OCI-LY1 (cell line): ENCODE measurements around the gene RCN1.

ENCODE experiments used
- H2AFZ ChIP-seq: fragments of 200-600 bp; sonication (generic), shearing (Covaris generic); 2 replicates; pipeline ENCODE4 v1.6.0; 2014; ENCODE audit warnings: antibody characterized with exemption, mild to moderate bottlenecking, low read length
- H3F3A ChIP-seq: fragments of 200-600 bp; sonication (generic), shearing (Covaris generic); 2 replicates; pipeline ENCODE4 v1.6.0; 2014; ENCODE audit warnings: mild to moderate bottlenecking, antibody characterized with exemption, low read length, moderate library complexity; ENCODE audit not compliant: insufficient read depth
- H3K27ac ChIP-seq: fragments of 200-600 bp; sonication (generic); 2 replicates; pipeline ENCODE4 v1.5.1; 2014; ENCODE audit warnings: low read length, mixed run types, mild to moderate bottlenecking, low read depth; ENCODE audit not compliant: poor library complexity, severe bottlenecking
- H3K27me3 ChIP-seq: fragments of 200-600 bp; sonication (generic); 2 replicates; pipeline ENCODE4 v1.6.0; 2014; ENCODE audit warnings: antibody characterized with exemption, mild to moderate bottlenecking, low read length, moderate library complexity; ENCODE audit not compliant: insufficient read depth
- H3K36me3 ChIP-seq: fragments of 200-600 bp; sonication (generic); 2 replicates; pipeline ENCODE4 v1.6.1; 2014; ENCODE audit warnings: mild to moderate bottlenecking, antibody characterized with exemption, low read length, moderate library complexity, mixed read lengths; ENCODE audit not compliant: insufficient read depth
- H3K4me1 ChIP-seq: fragments of 200-600 bp; sonication (generic); 2 replicates; pipeline ENCODE4 v1.5.1; 2014; ENCODE audit warnings: mild to moderate bottlenecking, low read length, moderate library complexity; ENCODE audit not compliant: insufficient read depth, severe bottlenecking
- H3K4me2 ChIP-seq: fragments of 200-600 bp; sonication (generic), shearing (Covaris generic); 2 replicates; pipeline ENCODE4 v1.6.1; 2014; ENCODE audit warnings: low read length
- H3K4me3 ChIP-seq: fragments of 200-600 bp; sonication (generic); 2 replicates; pipeline ENCODE4 v1.5.1; 2014; ENCODE audit warnings: low read length, low read depth, mild to moderate bottlenecking, mixed read lengths; ENCODE audit not compliant: poor library complexity, severe bottlenecking
- H3K79me2 ChIP-seq: fragments of 200-600 bp; shearing (Covaris generic); 2 replicates; pipeline ENCODE4 v1.6.1; 2016; ENCODE audit warnings: mixed run types, low read length, mixed read lengths; ENCODE audit not compliant: insufficient read depth
- H3K9ac ChIP-seq: fragments of 200-600 bp; sonication (generic), shearing (Covaris generic); 2 replicates; pipeline ENCODE4 v1.6.1; 2014; ENCODE audit warnings: mild to moderate bottlenecking, low read length, mixed read lengths
- H3K9me2 ChIP-seq: fragments of 200-600 bp; sonication (generic), shearing (Covaris generic); 2 replicates; pipeline ENCODE4 v1.6.1; 2014; ENCODE audit warnings: low read depth, mild to moderate bottlenecking, low read length, mixed read lengths
- H3K9me3 ChIP-seq: fragments of 200-600 bp; shearing (Covaris generic); 2 replicates; pipeline ENCODE4 v1.6.1; 2014; ENCODE audit warnings: low read length, mixed read lengths
- H4K20me1 ChIP-seq: fragments of 200-600 bp; sonication (generic), shearing (Covaris generic); 2 replicates; pipeline ENCODE4 v1.6.0; 2016; ENCODE audit warnings: mild to moderate bottlenecking, low read length; ENCODE audit not compliant: insufficient read depth
- EZH2 ChIP-seq: fragments of 200-600 bp; sonication (generic), shearing (Covaris generic); IDR thresholded peaks from 2 replicates; pipeline ENCODE4 v1.8.0; 2017; ENCODE audit warnings: borderline replicate concordance, mixed run types, mild to moderate bottlenecking, antibody characterized with exemption, low read length, moderate library complexity, mixed read lengths
- TF ChIP-seq, protein P1 (sequence below): fragments of 200-600 bp; sonication (generic), shearing (Covaris generic); IDR thresholded peaks from 2 replicates; pipeline ENCODE4 v1.5.1; 2017; ENCODE audit warnings: mild to moderate bottlenecking, antibody characterized with exemption, low read length, moderate library complexity, mixed read lengths

Gene RCN1

GRCh38 chr11:32087597-32087996 lies 3.3 kb upstream of the RCN1 start:
- Histone ChIP-seq H3K4me1 (no peaks in the 10 kb centered on the region), H3K9me2 (no peaks in the 10 kb centered on the region), H3K27ac (no peak overlapping the region), H3K36me3 (no peaks in the 10 kb centered on the region), H3K4me2 (no peak overlapping the region), H3K79me2 (no peaks in the 10 kb centered on the region), H3F3A (no peaks in the 10 kb centered on the region), H4K20me1 (no peaks in the 10 kb centered on the region), H2AFZ (no peak overlapping the region), H3K9me3 (no peaks in the 10 kb centered on the region), H3K4me3 (no peak overlapping the region), H3K27me3 (no peaks in the 10 kb centered on the region), H3K9ac (no peak overlapping the region)
- no peak for TF ChIP-seq EZH2
- TF ChIP-seq, protein P1, sequence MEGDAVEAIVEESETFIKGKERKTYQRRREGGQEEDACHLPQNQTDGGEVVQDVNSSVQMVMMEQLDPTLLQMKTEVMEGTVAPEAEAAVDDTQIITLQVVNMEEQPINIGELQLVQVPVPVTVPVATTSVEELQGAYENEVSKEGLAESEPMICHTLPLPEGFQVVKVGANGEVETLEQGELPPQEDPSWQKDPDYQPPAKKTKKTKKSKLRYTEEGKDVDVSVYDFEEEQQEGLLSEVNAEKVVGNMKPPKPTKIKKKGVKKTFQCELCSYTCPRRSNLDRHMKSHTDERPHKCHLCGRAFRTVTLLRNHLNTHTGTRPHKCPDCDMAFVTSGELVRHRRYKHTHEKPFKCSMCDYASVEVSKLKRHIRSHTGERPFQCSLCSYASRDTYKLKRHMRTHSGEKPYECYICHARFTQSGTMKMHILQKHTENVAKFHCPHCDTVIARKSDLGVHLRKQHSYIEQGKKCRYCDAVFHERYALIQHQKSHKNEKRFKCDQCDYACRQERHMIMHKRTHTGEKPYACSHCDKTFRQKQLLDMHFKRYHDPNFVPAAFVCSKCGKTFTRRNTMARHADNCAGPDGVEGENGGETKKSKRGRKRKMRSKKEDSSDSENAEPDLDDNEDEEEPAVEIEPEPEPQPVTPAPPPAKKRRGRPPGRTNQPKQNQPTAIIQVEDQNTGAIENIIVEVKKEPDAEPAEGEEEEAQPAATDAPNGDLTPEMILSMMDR = no peak

DNA sequence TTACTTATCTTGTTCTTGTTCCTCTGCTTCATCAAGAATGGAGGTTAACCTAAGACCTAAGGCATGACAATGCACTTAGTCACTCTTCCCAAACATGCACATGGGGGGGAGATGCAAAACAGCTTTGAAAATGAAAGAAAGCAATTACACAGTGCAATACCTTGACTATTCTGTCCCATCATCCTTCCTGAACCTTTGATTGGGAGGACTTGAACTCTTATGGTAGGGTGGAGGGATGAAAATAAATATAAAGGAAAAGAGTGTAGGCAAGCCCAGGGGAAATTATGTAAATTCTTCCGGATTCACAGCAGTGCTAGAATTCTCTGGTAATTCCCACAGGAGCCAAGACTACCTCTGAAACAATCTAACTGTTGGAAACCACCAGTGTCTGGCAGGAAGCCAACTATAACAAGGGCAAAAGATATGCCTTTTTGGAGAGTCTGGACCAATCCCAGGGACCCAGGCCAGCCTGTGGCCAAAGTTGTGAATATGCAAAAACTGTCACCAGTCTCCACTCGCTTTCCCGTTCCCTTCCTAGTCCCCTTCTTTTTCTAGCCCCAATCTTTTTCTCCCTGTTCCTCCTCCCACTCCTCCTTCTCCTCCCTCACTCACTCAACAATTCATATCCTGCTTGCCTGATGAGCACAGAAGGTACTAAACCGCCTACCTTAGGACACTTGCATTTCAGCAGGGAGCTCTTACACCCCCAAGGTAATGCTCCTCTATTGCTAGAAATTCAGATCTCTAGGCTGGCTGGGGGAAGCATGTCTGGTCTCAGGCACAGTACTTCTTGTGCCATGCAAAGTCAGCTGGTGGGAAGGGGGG lies 2.5 kb upstream of the RCN1 start:
- no peak overlapping the region for H2AFZ ChIP-seq
- TF ChIP-seq EZH2 = no peak
- TF ChIP-seq, protein P1 = no peak
- H3K9ac ChIP-seq = no peak overlapping the region

DNA sequence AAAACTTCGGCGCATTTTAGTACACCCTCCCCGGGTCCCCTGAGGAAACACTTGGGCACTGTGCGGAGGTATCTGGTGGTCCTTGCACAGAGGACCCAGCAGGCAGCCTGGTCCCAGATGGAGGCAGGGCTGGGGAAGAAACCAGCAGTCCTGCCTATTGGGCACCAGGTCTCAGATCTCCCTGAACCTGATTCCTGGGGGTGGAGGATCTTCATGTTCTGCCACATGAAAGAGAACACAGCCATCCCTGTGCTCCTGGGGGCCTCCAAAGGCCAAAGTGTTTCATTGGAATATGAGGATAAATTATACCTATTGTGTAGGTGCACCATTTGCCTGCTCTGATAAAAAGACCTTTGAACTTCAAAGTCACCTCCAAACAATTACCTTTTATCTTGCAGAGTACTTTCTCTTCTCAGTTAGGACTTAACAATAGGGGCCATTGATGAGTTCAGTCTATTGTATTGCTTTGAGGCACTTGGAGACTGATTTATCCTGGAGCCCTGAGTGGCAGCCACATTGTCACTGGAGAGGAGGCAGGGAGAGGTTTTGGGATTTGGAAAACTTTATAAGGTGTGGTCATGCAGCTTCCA lies 1.8 kb downstream of the RCN1 start:
- TF ChIP-seq EZH2 = no peak
- TF ChIP-seq, protein P1 = no peak
- Histone ChIP-seq H3K36me3 (no peaks in the 10 kb centered on the region), H3K27me3 (no peaks in the 10 kb centered on the region), H3K79me2 (no peaks in the 10 kb centered on the region), H4K20me1 (no peaks in the 10 kb centered on the region), H3K4me1 (no peaks in the 10 kb centered on the region), H2AFZ (no peak overlapping the region), H3K9me3 (no peaks in the 10 kb centered on the region), H3K4me2 (no peak overlapping the region), H3F3A (no peaks in the 10 kb centered on the region), H3K4me3 (no peak overlapping the region), H3K27ac (no peak overlapping the region), H3K9me2 (no peaks in the 10 kb centered on the region), H3K9ac (no peak overlapping the region)

More for the DNA sequence above, 2.5 kb upstream of the RCN1 start:
- no peak overlapping the region for H3K4me3 ChIP-seq
- H3F3A ChIP-seq = no peaks in the 10 kb centered on the region
- no peaks in the 10 kb centered on the region for H3K79me2 ChIP-seq
- no peaks in the 10 kb centered on the region for H4K20me1 ChIP-seq
- no peak overlapping the region for H3K27ac ChIP-seq
- no peaks in the 10 kb centered on the region for H3K9me3 ChIP-seq
- no peaks in the 10 kb centered on the region for H3K4me1 ChIP-seq
- H3K27me3 ChIP-seq = no peaks in the 10 kb centered on the region
- no peak overlapping the region for H3K4me2 ChIP-seq
- H3K36me3 ChIP-seq = no peaks in the 10 kb centered on the region
- H3K9me2 ChIP-seq = no peaks in the 10 kb centered on the region
